Small intestine (tissue), 7 donors: ENCODE data around the gene COIL. TPM values are rescaled to one million over a fixed set of nuclear protein-coding genes. Genes with fewer than 3 reads are reported as not detected.
"Not testable (repeated sequence)": the region's sequence is repeated elsewhere in the genome, so short reads cannot be mapped to it uniquely, and the experiment has no call there.

Experiments used
- DNase-seq, 2 donors: peaks; one replicate each; pipeline versions ENCODE4 v3.0.0 to v3.0.0-alpha.2; 2013
- FAIRE-seq: peaks from 2 replicates; lab custom pipeline; 2012; peaks lifted over from hg19 to GRCh38; lab: Jason Lieb, UNC
- H3K27ac ChIP-seq, 3 donors: one replicate each; pipeline ENCODE4 v1.5.1; 2013; ENCODE audit warnings: low read length in 2 of 3, mild to moderate bottlenecking in 2 of 3, control low read depth in 1 of 3, inconsistent platforms in 1 of 3, low read depth in 1 of 3, moderate library complexity in 1 of 3
- H3K27me3 ChIP-seq, 3 donors: one replicate each; pipeline ENCODE4 v1.6.1; 2013; ENCODE audit warnings: low read length in 3 of 3, inconsistent platforms in 1 of 3; ENCODE audit not compliant: control insufficient read depth in 3 of 3, insufficient read depth in 3 of 3
- H3K36me3 ChIP-seq, 3 donors: one replicate each; pipeline ENCODE4 v1.6.1; 2013; ENCODE audit warnings: low read length in 3 of 3, inconsistent platforms in 1 of 3, low read depth in 1 of 3, mild to moderate bottlenecking in 1 of 3, moderate library complexity in 1 of 3; ENCODE audit not compliant: control insufficient read depth in 3 of 3, insufficient read depth in 2 of 3
- H3K4me1 ChIP-seq, 3 donors: one replicate each; pipeline ENCODE4 v1.6.1; 2013; ENCODE audit warnings: low read length in 2 of 3, inconsistent platforms in 1 of 3, low read depth in 1 of 3, mild to moderate bottlenecking in 1 of 3, moderate library complexity in 1 of 3; ENCODE audit not compliant: control insufficient read depth in 3 of 3, insufficient read depth in 2 of 3
- H3K4me3 ChIP-seq, 3 donors: one replicate each; pipeline ENCODE4 v1.5.1; 2013; ENCODE audit warnings: low read length in 3 of 3, control low read depth in 1 of 3, inconsistent platforms in 1 of 3, low read depth in 1 of 3, mild to moderate bottlenecking in 1 of 3, moderate library complexity in 1 of 3
- H3K9me3 ChIP-seq, 2 donors: one replicate each; pipeline ENCODE4 v1.6.1; 2013; ENCODE audit warnings: low read depth in 1 of 2, low read length in 1 of 2; ENCODE audit not compliant: control insufficient read depth in 2 of 2, insufficient read depth in 1 of 2
- WGBS, 3 donors: extraction: QIAGEN DNeasy Blood & Tissue Kit; methylation state at CpG; one replicate each; pipeline ENCODE4 v1.1.7; 2013; 5-methylcytosine and 5-hydroxymethylcytosine counted together
- polyA plus RNA-seq, 4 donors: library from polyadenylated mRNA; stranded (reverse) in 3 of 4; unstranded in 1 of 4; fragments of 200-250 nt in 3 of 4; fragments of 120-200 nt in 1 of 4; gene quantifications; one replicate each; pipeline versions ENCODE4 v1.2.1 to v1.2.3, GENCODE V29; 2013
- donor health status: healthy with polysubstance abuse.
- donor health status: control.
- donor health status: control.
- donor health status: Bipolar disorder and iron deficiency.
- donor health status: healthy.

Gene COIL
- polyA plus RNA-seq, 4 donors = 8.4 to 20.4 (median 10.9) TPM

- FAIRE-seq (peak; percentile 44), DNase-seq (no peak)
- 45 to 57% (median 49%) methylated on average over 11 of the region's 11 CpGs for WGBS, 3 donors
- H3K4me1 ChIP-seq = peaks cover 0 to 21% (median 7%) of the 10 kb centered on the region in 3 donors
- H3K27me3 ChIP-seq = no peaks in the 10 kb centered on the region
- H3K9me3 ChIP-seq = no peaks in the 10 kb centered on the region
- H3K27ac ChIP-seq = no peak overlapping the region
- H3K4me3 ChIP-seq = peak overlapping the region in 1 of 3 donors; percentile 75
- peaks cover 0 to 12% (median 0%) of the 10 kb centered on the region in 3 donors for H3K36me3 ChIP-seq
Observed at GRCh38 chr17:56976941-56977608, 16.2 kb upstream of the COIL start.

DNA sequence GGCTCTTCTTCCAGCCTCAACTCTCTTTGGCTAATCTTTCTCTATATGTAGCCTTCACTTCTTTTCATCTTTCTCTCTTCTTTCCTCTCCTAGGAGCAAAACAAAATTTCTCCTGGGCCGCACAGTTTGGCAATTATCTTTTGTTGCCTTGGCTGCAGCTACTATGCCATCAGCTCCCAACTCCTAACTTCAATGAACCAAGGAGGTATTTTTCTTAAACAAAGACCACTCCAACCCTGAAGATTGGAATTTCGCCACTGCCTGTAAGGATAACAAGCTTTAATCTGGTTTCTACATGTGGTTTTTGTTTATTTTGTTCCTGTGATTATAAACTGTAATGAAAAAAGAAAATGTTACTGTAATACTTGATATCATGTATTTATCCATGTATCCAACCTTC lies 14.8 kb upstream of the COIL start:
- H3K4me3 ChIP-seq = no peak overlapping the region
- DNase-seq (no peak), FAIRE-seq (no peak)
- peaks cover 0 to 15% (median 7%) of the 10 kb centered on the region in 3 donors for H3K4me1 ChIP-seq
- H3K36me3 ChIP-seq = no peaks in the 10 kb centered on the region
- H3K27ac ChIP-seq = no peak overlapping the region
- no peaks in the 10 kb centered on the region for H3K27me3 ChIP-seq
- H3K9me3 ChIP-seq = peaks cover 0 to 2% of the 10 kb centered on the region in 2 donors
- WGBS, 3 donors = 83 to 93% (median 88%) methylated on average over 2 of the region's 2 CpGs

GRCh38 chr17:56974055-56974454 lies 13.2 kb upstream of the COIL start:
- H3K36me3 ChIP-seq = no peaks in the 10 kb centered on the region
- FAIRE-seq = no peak
- peaks cover 0 to 4% of the 10 kb centered on the region in 2 donors for H3K9me3 ChIP-seq
- WGBS, 3 donors = 73 to 93% (median 87%) methylated on average over 2 of the region's 2 CpGs
- no peak overlapping the region for H3K4me3 ChIP-seq
- no peak overlapping the region for H3K27ac ChIP-seq
- DNase-seq = no peak
- peaks cover 0 to 15% (median 6%) of the 10 kb centered on the region in 3 donors for H3K4me1 ChIP-seq
- H3K27me3 ChIP-seq = no peaks in the 10 kb centered on the region

DNA sequence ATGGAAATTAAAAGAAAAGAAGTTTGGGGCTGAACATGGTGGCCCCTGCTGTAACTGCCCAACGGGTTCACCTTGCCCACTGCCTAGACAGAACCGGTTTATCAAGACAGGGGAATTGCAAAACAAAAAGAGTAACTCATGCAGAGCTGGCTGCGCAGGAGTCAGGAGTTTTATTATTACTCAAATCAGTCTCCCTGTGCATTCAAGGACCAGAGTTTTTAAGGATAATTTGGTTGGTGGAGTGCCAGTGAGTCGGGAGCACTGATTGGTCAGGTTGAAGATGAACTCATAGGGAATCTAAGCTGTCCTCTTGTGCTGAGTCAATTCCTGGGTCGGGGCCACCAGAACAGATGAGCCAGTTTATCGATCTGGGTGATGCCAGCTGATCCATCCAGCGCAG lies 12.7 kb upstream of the COIL start:
- H3K27me3 ChIP-seq = no peaks in the 10 kb centered on the region
- no peak for FAIRE-seq
- peaks cover 0 to 4% of the 10 kb centered on the region in 2 donors for H3K9me3 ChIP-seq
- H3K4me1 ChIP-seq = peaks cover 0 to 15% (median under 1%) of the 10 kb centered on the region in 3 donors
- WGBS, 3 donors = 44 to 70% (median 55%) methylated on average over 7 of the region's 7 CpGs
- H3K4me3 ChIP-seq = no peak overlapping the region
- H3K27ac ChIP-seq = no peak overlapping the region
- DNase-seq = no peak
- H3K36me3 ChIP-seq = no peaks in the 10 kb centered on the region

DNA sequence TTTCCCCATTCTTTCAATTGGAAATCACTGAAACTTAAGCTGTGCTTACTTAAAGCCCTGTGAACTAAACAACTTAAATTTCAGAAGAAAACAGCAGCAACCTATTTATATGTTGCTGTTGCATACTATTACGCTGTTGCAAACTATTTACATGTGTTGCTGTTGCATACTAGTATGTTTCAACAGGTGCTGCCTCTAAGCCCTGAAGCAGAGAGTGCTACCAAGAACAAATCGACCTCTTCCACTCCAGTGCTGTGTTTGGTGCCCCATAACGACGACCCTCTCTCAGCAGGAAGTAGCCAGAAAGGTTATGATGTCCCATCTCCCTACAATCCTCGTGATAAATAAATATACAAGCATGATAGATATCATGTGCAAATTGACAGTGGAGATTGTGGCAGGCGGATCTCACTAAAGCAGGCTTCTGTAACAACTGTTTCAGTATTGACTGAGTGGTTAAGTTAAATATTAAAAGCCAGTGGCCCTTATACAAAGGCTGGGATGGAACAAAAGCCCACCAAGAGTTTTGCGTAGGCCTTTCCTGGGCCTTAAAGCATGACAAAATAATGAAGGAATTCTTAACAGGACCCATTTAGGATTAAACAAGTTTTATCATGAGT lies 11.4 kb upstream of the COIL start:
- H3K27me3 ChIP-seq = no peaks in the 10 kb centered on the region
- no peak for DNase-seq
- no peak overlapping the region for H3K4me3 ChIP-seq
- no peaks in the 10 kb centered on the region for H3K36me3 ChIP-seq
- WGBS, 3 donors = 44 to 62% (median 45%) methylated on average over 7 of the region's 7 CpGs
- H3K27ac ChIP-seq = no peak overlapping the region
- peaks cover 0 to 15% (median 0%) of the 10 kb centered on the region in 3 donors for H3K4me1 ChIP-seq
- peaks cover 0 to 4% of the 10 kb centered on the region in 2 donors for H3K9me3 ChIP-seq
- no peak for FAIRE-seq

DNA sequence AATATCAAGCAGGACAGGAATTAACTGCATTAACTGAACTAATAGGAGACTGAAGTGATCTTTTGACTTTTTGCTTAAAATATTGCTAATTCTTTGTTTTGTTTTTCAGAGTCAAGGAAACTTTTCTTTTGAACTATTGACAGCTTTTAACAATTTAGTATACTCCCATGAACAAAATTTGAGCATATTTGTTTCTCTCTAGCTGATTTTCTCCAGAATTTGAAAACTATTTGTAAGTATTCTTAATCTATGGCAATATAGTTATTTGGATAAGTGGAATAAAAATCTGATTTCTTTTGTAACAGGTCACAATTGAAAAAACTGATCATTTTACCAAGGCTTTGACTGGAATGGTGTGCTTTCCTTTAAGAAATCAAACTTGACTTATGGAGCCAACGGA lies 10.1 kb upstream of the COIL start:
- Histone ChIP-seq H3K27ac (no peak overlapping the region), H3K36me3 (no peaks in the 10 kb centered on the region), H3K27me3 (no peaks in the 10 kb centered on the region), H3K4me1 (peaks cover 0 to 15% (median 0%) of the 10 kb centered on the region in 3 donors), H3K9me3 (peaks cover 0 to 4% of the 10 kb centered on the region in 2 donors), H3K4me3 (no peak overlapping the region)
- 90 to 96% (median 94%) methylated on average over 1 of the region's 1 CpG for WGBS, 3 donors
- FAIRE-seq (no peak), DNase-seq (no peak)

- Histone ChIP-seq H3K27me3 (no peaks in the 10 kb centered on the region), H3K36me3 (no peaks in the 10 kb centered on the region), H3K9me3 (peaks cover 0 to 4% of the 10 kb centered on the region in 2 donors), H3K4me3 (no peak overlapping the region), H3K4me1 (peaks cover 0 to 12% (median 0%) of the 10 kb centered on the region in 3 donors), H3K27ac (peak overlapping the region in 1 of 3 donors; percentile 8)
- 68 to 72% (median 69%) methylated on average over 5 of the region's 5 CpGs for WGBS, 3 donors
- no peak for DNase-seq
- no peak for FAIRE-seq
Observed at GRCh38 chr17:56966338-56966737, 5.5 kb upstream of the COIL start.

GRCh38 chr17:56965681-56966080 lies 4.8 kb upstream of the COIL start:
- H3K4me1 ChIP-seq = peaks cover 0 to 12% (median 0%) of the 10 kb centered on the region in 3 donors

More at GRCh38 chr17:56965681-56966080, 4.8 kb upstream of the COIL start:
- not testable (repeated sequence) for H3K9me3 ChIP-seq, H3K4me3 ChIP-seq, H3K36me3 ChIP-seq, FAIRE-seq, H3K27me3 ChIP-seq
- H3K27ac ChIP-seq = peak overlapping the region in 1 of 3 donors; percentile 38
- WGBS, 3 donors = 33 to 68% (median 43%) methylated on average over 6 of the region's 6 CpGs
- DNase-seq = peak in 1 of 2 donors; percentile 56
